ENCODE data around the gene HHIPL2.

GRCh38 chr1:222525951-222526350, 22.0 kb downstream of the HHIPL2 start:
- TF ChIP-seq, protein P1, sequence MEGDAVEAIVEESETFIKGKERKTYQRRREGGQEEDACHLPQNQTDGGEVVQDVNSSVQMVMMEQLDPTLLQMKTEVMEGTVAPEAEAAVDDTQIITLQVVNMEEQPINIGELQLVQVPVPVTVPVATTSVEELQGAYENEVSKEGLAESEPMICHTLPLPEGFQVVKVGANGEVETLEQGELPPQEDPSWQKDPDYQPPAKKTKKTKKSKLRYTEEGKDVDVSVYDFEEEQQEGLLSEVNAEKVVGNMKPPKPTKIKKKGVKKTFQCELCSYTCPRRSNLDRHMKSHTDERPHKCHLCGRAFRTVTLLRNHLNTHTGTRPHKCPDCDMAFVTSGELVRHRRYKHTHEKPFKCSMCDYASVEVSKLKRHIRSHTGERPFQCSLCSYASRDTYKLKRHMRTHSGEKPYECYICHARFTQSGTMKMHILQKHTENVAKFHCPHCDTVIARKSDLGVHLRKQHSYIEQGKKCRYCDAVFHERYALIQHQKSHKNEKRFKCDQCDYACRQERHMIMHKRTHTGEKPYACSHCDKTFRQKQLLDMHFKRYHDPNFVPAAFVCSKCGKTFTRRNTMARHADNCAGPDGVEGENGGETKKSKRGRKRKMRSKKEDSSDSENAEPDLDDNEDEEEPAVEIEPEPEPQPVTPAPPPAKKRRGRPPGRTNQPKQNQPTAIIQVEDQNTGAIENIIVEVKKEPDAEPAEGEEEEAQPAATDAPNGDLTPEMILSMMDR (IDR thresholded peaks at IDR 0.05 in 4 of 5, conservative IDR thresholded peaks at IDR 0.05 in 1 of 5) = no peak
- TF ChIP-seq POLR2A (IDR thresholded peaks at IDR 0.05) = no peak
